HCEC 1CT (cell line): ENCODE results near the gene GUCY1A1.
A peak's percentile ranks its signal among the peaks of the same experiment; 100 is the strongest.

Experiments
- DNase-seq: peaks from one replicate; pipeline ENCODE4 v3.0.0-alpha.2; 2017

GUCY1A1 gene

GRCh38 chr4:155745984-155746383 lies 79.3 kb downstream of the GUCY1A1 start:
- peak; percentile 60 for DNase-seq

GRCh38 chr4:155748039-155748438 lies 81.4 kb downstream of the GUCY1A1 start:
- DNase-seq = no peak

- DNase-seq = no peak
Measured at GRCh38 chr4:155749041-155749440, 82.4 kb downstream of the GUCY1A1 start.

- no peak for DNase-seq
Measured at GRCh38 chr4:155751569-155751968, 84.9 kb downstream of the GUCY1A1 start.

GRCh38 chr4:155757745-155758265 lies 91.2 kb downstream of the GUCY1A1 start:
- no peak for DNase-seq

- peak; percentile 76 for DNase-seq
Measured at GRCh38 chr4:155758481-155759371, 92.1 kb downstream of the GUCY1A1 start, which contains the start of gene GUCY1B1. GUCY1B1 (plus strand) TSS chr4:155759021; CDS start chr4:155759141, 120 bp downstream.

- DNase-seq = no peak
Measured at GRCh38 chr4:155759372-155760252, 93.0 kb downstream of the GUCY1A1 start.

- DNase-seq = no peak
Measured at GRCh38 chr4:155761047-155761446, 94.4 kb downstream of the GUCY1A1 start.

- no peak for DNase-seq
Measured at GRCh38 chr4:155761916-155762315, 95.3 kb downstream of the GUCY1A1 start.

GRCh38 chr4:155762334-155762733 lies 95.7 kb downstream of the GUCY1A1 start:
- DNase-seq = no peak

- DNase-seq = no peak
Measured at GRCh38 chr4:155763551-155763950, 96.9 kb downstream of the GUCY1A1 start.

- DNase-seq = no peak
Measured at GRCh38 chr4:155765149-155765548, 98.5 kb downstream of the GUCY1A1 start.

- DNase-seq = no peak
Measured at GRCh38 chr4:155766622-155767021, 100.0 kb downstream of the GUCY1A1 start.

GRCh38 chr4:155768370-155768769 lies 101.7 kb downstream of the GUCY1A1 start:
- no peak for DNase-seq

GRCh38 chr4:155769090-155769489 lies 102.4 kb downstream of the GUCY1A1 start:
- DNase-seq = no peak

GRCh38 chr4:155772459-155773195 lies 106.0 kb downstream of the GUCY1A1 start:
- no peak for DNase-seq

- DNase-seq = no peak
Measured at GRCh38 chr4:155773196-155773800, 106.7 kb downstream of the GUCY1A1 start.

GRCh38 chr4:155774033-155774432 lies 107.4 kb downstream of the GUCY1A1 start:
- DNase-seq = no peak

- peak; percentile 4 for DNase-seq
Measured at GRCh38 chr4:155777971-155778735, 111.5 kb downstream of the GUCY1A1 start.

GRCh38 chr4:155780775-155781174 lies 114.1 kb downstream of the GUCY1A1 start:
- peak; percentile 38 for DNase-seq

GRCh38 chr4:155781249-155781831 lies 114.7 kb downstream of the GUCY1A1 start:
- no peak for DNase-seq
